Left lung (tissue), 10 donors: ENCODE measurements around the gene MYRFL. TPM values are rescaled to one million over a fixed set of nuclear protein-coding genes. Genes with fewer than 3 reads are reported as not detected.

Experiments used
- ATAC-seq: fragments of 200-7000 bp; cut with Tn5 transposase; one replicate; pipeline ENCODE4 v1.9.1; 2020; ENCODE audit warnings: moderate library complexity
- DNase-seq, 4 donors: peaks; one replicate each; pipeline ENCODE4 v3.0.0-alpha.2; 2013 to 2020
- H3K27ac ChIP-seq, 2 donors: fragments of 200-600 bp; sonication (generic) in 1 of 2; one replicate each; pipeline versions ENCODE4 v1.5.0 to v1.8.0; 2020 to 2021
- H3K27me3 ChIP-seq, 2 donors: fragments of 200-600 bp; sonication (generic) in 1 of 2; one replicate each; pipeline versions ENCODE4 v1.5.0 to v1.8.0; 2020 to 2021
- H3K36me3 ChIP-seq, 2 donors: fragments of 200-600 bp; sonication (generic) in 1 of 2; one replicate each; pipeline versions ENCODE4 v1.5.0 to v1.8.0; 2020 to 2021
- H3K4me1 ChIP-seq, 2 donors: fragments of 200-600 bp; one replicate each; pipeline ENCODE4 v1.8.0; 2021
- H3K4me3 ChIP-seq, 2 donors: fragments of 200-600 bp; sonication (generic) in 1 of 2; one replicate each; pipeline versions ENCODE4 v1.5.0 to v1.8.0; 2020 to 2021; ENCODE audit warnings: mild to moderate bottlenecking in 1 of 2
- H3K9me3 ChIP-seq, 2 donors: fragments of 200-600 bp; sonication (generic) in 1 of 2; one replicate each; pipeline versions ENCODE4 v1.5.0 to v1.8.0; 2020 to 2021
- intact Hi-C, 2 donors: fragments of 100-400 bp; cut with DNase I; formaldehyde crosslinking; loops; one replicate each; pipeline versions ENCODE4 v1.11.2 to v1.14.2; 2022
- polyA plus RNA-seq, 6 donors: library from polyadenylated mRNA; unstranded; fragments of 120-200 nt; gene quantifications; one replicate each; pipeline ENCODE4 v1.2.1, GENCODE V29; 2013; ENCODE audit not compliant: insufficient read length in 6 of 6
- total RNA-seq, 2 donors: library from RNA; stranded (reverse); fragmentation: NEBNext Ultra II Directional; extraction: Animal tissue kit (Norgen Biotek cat#: 25700); gene quantifications; one replicate each; pipeline ENCODE4 v1.2.1, GENCODE V29; 2021
- TF ChIP-seq, protein P1 (sequence below), 2 donors: fragments of 200-600 bp; sonication (generic) in 1 of 2; IDR thresholded peaks; one replicate each; pipeline versions ENCODE4 v1.5.0 to v1.8.0; 2021; ENCODE audit warnings: antibody characterized with exemption in 2 of 2
- donor health status: DM: no; HTN: yes; CAD: no.
- donor health status: DM: no; HTN: no; CAD: no.

The MYRFL gene
- total and polyA plus RNA-seq, 8 donors, result 0.17 to 2.5 (median 0.77) TPM

DNA sequence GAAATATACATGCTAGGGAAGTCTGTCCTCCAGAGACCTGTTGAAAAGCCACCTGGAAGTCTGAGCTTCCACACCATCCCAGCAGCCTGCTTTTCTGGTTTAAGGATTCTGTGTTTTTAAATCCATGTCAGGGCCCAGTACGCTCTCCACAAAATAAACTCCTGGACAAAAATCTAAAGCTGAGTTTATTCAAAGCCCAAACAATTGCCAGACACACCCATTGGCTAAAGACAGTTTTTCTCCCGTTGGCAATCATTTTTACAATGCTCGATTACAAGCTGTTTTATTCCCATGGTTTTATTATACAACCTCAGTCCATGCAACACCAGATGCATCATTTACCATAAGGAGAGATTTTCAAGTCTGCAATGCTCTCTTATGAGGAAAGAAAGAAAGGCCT is 94.5 kb downstream of the MYRFL start:
- TF ChIP-seq, protein P1, sequence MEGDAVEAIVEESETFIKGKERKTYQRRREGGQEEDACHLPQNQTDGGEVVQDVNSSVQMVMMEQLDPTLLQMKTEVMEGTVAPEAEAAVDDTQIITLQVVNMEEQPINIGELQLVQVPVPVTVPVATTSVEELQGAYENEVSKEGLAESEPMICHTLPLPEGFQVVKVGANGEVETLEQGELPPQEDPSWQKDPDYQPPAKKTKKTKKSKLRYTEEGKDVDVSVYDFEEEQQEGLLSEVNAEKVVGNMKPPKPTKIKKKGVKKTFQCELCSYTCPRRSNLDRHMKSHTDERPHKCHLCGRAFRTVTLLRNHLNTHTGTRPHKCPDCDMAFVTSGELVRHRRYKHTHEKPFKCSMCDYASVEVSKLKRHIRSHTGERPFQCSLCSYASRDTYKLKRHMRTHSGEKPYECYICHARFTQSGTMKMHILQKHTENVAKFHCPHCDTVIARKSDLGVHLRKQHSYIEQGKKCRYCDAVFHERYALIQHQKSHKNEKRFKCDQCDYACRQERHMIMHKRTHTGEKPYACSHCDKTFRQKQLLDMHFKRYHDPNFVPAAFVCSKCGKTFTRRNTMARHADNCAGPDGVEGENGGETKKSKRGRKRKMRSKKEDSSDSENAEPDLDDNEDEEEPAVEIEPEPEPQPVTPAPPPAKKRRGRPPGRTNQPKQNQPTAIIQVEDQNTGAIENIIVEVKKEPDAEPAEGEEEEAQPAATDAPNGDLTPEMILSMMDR (IDR thresholded peaks at IDR 0.05), result no peak
- no peaks in the 10 kb centered on the region for H3K9me3 ChIP-seq
- H3K4me3 ChIP-seq, result no peak overlapping the region
- H3K36me3 ChIP-seq, result no peaks in the 10 kb centered on the region
- no peaks in the 10 kb centered on the region for H3K4me1 ChIP-seq
- ATAC-seq (no peak), DNase-seq (no peak)
- intact Hi-C loops, result no loop called here
- H3K27me3 ChIP-seq, result no peaks in the 10 kb centered on the region
- no peak overlapping the region for H3K27ac ChIP-seq

DNA sequence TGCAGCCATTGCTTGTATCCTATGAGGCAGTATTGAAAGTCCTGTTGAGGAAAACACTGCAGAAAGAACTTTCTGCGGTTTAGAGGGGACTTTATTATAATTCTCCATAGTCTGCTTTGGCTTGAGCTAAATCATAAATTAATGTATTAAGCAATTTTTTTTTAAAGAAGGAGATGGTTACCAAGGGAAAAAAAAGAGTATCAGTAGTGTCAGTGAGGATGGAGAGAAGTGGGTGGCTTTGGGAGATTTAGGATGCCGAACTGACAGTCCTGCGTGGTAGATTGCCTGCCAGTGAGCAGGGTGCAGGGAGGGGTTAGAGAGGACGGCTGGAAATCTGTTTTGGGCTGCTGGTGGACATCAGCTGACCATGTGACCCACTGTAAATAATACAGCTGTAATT is 96.8 kb downstream of the MYRFL start:
- DNase-seq, result no peak
- Histone ChIP-seq H3K36me3 (no peaks in the 10 kb centered on the region), H3K9me3 (no peaks in the 10 kb centered on the region), H3K27me3 (no peaks in the 10 kb centered on the region), H3K4me3 (no peak overlapping the region), H3K4me1 (no peaks in the 10 kb centered on the region), H3K27ac (no peak overlapping the region)
- TF ChIP-seq, protein P1 (IDR thresholded peaks at IDR 0.05), result no peak
- intact Hi-C loops, result no loop called here
- ATAC-seq, result no peak

DNA sequence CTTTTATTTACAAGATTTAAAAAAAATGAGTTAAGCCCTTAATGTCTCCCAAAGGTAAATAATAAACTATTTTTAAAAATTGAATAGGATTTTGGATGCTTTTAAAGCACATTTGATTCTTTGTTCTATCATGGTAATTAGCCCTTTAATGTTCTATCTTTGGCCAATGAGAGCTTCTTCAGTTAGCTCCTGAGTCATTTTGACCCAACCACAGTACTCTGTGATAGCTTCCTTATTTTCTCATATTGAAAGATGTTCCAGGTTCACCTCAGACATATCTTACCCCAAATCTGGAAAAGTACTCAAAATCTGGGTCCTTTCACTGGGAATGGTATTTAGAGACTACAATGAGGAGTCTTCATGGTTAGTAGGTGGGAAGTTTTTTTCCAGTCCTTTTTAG is 98.0 kb downstream of the MYRFL start:
- TF ChIP-seq, protein P1 (IDR thresholded peaks at IDR 0.05), result no peak
- ATAC-seq, result no peak
- Histone ChIP-seq H3K27ac (no peak overlapping the region), H3K9me3 (no peaks in the 10 kb centered on the region), H3K4me1 (no peaks in the 10 kb centered on the region), H3K27me3 (no peaks in the 10 kb centered on the region), H3K36me3 (no peaks in the 10 kb centered on the region), H3K4me3 (no peak overlapping the region)
- no peak for DNase-seq
- intact Hi-C loops, result no loop called here

DNA sequence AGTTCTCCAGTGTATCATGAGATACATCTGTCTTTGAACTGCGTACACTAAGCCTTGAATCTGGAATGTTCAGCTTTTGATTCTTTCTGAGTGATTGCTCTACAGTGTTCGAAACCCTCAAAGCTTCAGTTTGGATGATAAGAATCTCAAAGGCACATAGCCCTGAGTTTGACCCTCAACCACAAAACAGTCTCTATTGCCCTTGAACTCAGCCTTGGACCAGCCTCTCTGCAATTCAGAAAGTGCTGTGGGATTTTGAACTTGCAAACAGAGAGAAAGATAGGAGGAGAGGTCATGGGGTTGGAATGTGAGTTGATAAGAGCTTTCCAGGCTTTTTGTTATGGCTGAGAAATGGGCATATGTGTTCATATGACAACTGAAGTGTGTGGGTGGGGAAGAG is 100.3 kb downstream of the MYRFL start:
- TF ChIP-seq, protein P1 (IDR thresholded peaks at IDR 0.05), result no peak
- no peaks in the 10 kb centered on the region for H3K9me3 ChIP-seq
- H3K4me3 ChIP-seq, result no peak overlapping the region
- H3K36me3 ChIP-seq, result no peaks in the 10 kb centered on the region
- H3K27me3 ChIP-seq, result no peaks in the 10 kb centered on the region
- no peaks in the 10 kb centered on the region for H3K4me1 ChIP-seq
- no peak overlapping the region for H3K27ac ChIP-seq
- no peak for DNase-seq
- intact Hi-C loops, result no loop called here
- no peak for ATAC-seq

DNA sequence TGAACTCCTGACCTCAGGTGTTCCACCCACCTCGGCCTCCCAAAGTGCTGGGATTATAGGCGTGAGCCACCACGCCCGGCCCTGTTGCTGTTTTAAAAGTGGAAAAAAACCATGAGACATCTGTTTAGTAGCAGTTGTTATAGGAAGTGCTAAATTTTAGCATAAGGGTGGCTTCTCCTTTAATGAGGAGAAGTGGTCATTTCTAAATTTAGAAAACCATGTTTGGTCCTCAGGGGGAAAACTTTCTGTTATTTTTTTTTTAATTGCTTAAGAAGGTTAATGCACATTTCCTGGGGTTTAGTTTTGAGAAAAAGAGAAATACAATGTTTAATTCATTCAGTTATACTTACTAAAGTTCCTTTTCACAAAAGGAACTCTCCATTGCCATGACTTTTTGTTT is 102.1 kb downstream of the MYRFL start:
- ATAC-seq (no peak), DNase-seq (no peak)
- no peaks in the 10 kb centered on the region for H3K27me3 ChIP-seq
- TF ChIP-seq, protein P1 (IDR thresholded peaks at IDR 0.05), result no peak
- H3K4me1 ChIP-seq, result no peaks in the 10 kb centered on the region
- H3K36me3 ChIP-seq, result no peaks in the 10 kb centered on the region
- H3K27ac ChIP-seq, result no peak overlapping the region
- no peaks in the 10 kb centered on the region for H3K9me3 ChIP-seq
- intact Hi-C loops, result no loop called here
- H3K4me3 ChIP-seq, result no peak overlapping the region
